ENCODE data around the gene RTL5.

Gene RTL5

GRCh38 chrX:72123471-72124185, 8.1 kb downstream of the RTL5 start:
- Histone ChIP-seq H3K4me2 (ENCODE audit: low read depth, low read length, poor library complexity, severe bottlenecking) (peak overlapping the region; percentile 50), H3K9me2 (replicated peaks; ENCODE audit: low read depth, low read length) (no peaks in the 10 kb centered on the region), H3K79me2 (ENCODE audit: insufficient read depth, low read length) (no peaks in the 10 kb centered on the region), H3K4me1 (ENCODE audit: insufficient read depth, low read length, poor library complexity, severe bottlenecking) (peaks cover 69% of the 10 kb centered on the region), H2AFZ (ENCODE audit: low read length) (no peak overlapping the region), H4K20me1 (ENCODE audit: insufficient read depth, low read length, poor library complexity, severe bottlenecking) (no peaks in the 10 kb centered on the region), H3K27me3 (ENCODE audit: insufficient read depth, low read length, poor library complexity, severe bottlenecking) (no peaks in the 10 kb centered on the region), H3F3A (ENCODE audit: low read depth) (no peaks in the 10 kb centered on the region), H3K9ac (ENCODE audit: low read depth, low read length, poor library complexity, severe bottlenecking) (peak overlapping the region; percentile 12), H3K9me3 (ENCODE audit: insufficient read depth, low read depth, low read length) (no peaks in the 10 kb centered on the region), H3K36me3 (ENCODE audit: insufficient read depth, low read length) (no peaks in the 10 kb centered on the region), H3K4me3 (ENCODE audit: low read length, poor library complexity, severe bottlenecking) (no peak overlapping the region)
- no peak for TF ChIP-seq EZH2phosphoT487 (IDR thresholded peaks at IDR 0.05; ENCODE audit: borderline replicate concordance)

- Histone ChIP-seq H3K9me2 (replicated peaks; ENCODE audit: low read depth, low read length) (no peaks in the 10 kb centered on the region), H3K4me3 (ENCODE audit: low read length, poor library complexity, severe bottlenecking) (no peak overlapping the region), H3K4me1 (ENCODE audit: insufficient read depth, low read length, poor library complexity, severe bottlenecking) (peaks cover 69% of the 10 kb centered on the region), H3K4me2 (ENCODE audit: low read depth, low read length, poor library complexity, severe bottlenecking) (peak overlapping the region; percentile 50), H3K36me3 (ENCODE audit: insufficient read depth, low read length) (no peaks in the 10 kb centered on the region), H3K79me2 (ENCODE audit: insufficient read depth, low read length) (no peaks in the 10 kb centered on the region), H3K27me3 (ENCODE audit: insufficient read depth, low read length, poor library complexity, severe bottlenecking) (no peaks in the 10 kb centered on the region), H3F3A (ENCODE audit: low read depth) (no peaks in the 10 kb centered on the region), H3K9ac (ENCODE audit: low read depth, low read length, poor library complexity, severe bottlenecking) (no peak overlapping the region), H3K9me3 (ENCODE audit: insufficient read depth, low read depth, low read length) (no peaks in the 10 kb centered on the region), H2AFZ (ENCODE audit: low read length) (no peak overlapping the region), H4K20me1 (ENCODE audit: insufficient read depth, low read length, poor library complexity, severe bottlenecking) (no peaks in the 10 kb centered on the region)
- TF ChIP-seq, protein P1, sequence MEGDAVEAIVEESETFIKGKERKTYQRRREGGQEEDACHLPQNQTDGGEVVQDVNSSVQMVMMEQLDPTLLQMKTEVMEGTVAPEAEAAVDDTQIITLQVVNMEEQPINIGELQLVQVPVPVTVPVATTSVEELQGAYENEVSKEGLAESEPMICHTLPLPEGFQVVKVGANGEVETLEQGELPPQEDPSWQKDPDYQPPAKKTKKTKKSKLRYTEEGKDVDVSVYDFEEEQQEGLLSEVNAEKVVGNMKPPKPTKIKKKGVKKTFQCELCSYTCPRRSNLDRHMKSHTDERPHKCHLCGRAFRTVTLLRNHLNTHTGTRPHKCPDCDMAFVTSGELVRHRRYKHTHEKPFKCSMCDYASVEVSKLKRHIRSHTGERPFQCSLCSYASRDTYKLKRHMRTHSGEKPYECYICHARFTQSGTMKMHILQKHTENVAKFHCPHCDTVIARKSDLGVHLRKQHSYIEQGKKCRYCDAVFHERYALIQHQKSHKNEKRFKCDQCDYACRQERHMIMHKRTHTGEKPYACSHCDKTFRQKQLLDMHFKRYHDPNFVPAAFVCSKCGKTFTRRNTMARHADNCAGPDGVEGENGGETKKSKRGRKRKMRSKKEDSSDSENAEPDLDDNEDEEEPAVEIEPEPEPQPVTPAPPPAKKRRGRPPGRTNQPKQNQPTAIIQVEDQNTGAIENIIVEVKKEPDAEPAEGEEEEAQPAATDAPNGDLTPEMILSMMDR (conservative IDR thresholded peaks at IDR 0.05; ENCODE audit: low read length) = no peak
- no peak for TF ChIP-seq EZH2phosphoT487 (IDR thresholded peaks at IDR 0.05; ENCODE audit: borderline replicate concordance)
These were observed 8.9 kb downstream of the RTL5 start for GRCh38 chrX:72122621-72123337.

- peak overlapping the region; percentile 38 for H3K4me3 ChIP-seq (ENCODE audit: low read length, poor library complexity, severe bottlenecking)
These were observed 10.3 kb downstream of the RTL5 start for GRCh38 chrX:72121383-72121782.

More at GRCh38 chrX:72121383-72121782, 10.3 kb downstream of the RTL5 start:
- Histone ChIP-seq H3K79me2 (ENCODE audit: insufficient read depth, low read length) (no peaks in the 10 kb centered on the region), H3K4me2 (ENCODE audit: low read depth, low read length, poor library complexity, severe bottlenecking) (peak overlapping the region; percentile 69), H2AFZ (ENCODE audit: low read length) (peak overlapping the region; percentile 58; the same call in 1 of the 2 replicates), H4K20me1 (ENCODE audit: insufficient read depth, low read length, poor library complexity, severe bottlenecking) (no peaks in the 10 kb centered on the region), H3K9ac (ENCODE audit: low read depth, low read length, poor library complexity, severe bottlenecking) (peak overlapping the region; percentile 60), H3K9me2 (replicated peaks; ENCODE audit: low read depth, low read length) (no peaks in the 10 kb centered on the region), H3F3A (ENCODE audit: low read depth) (no peaks in the 10 kb centered on the region), H3K36me3 (ENCODE audit: insufficient read depth, low read length) (no peaks in the 10 kb centered on the region), H3K27me3 (ENCODE audit: insufficient read depth, low read length, poor library complexity, severe bottlenecking) (no peaks in the 10 kb centered on the region), H3K4me1 (ENCODE audit: insufficient read depth, low read length, poor library complexity, severe bottlenecking) (peaks cover 58% of the 10 kb centered on the region), H3K9me3 (ENCODE audit: insufficient read depth, low read depth, low read length) (no peaks in the 10 kb centered on the region)
- TF ChIP-seq, protein P1 (conservative IDR thresholded peaks at IDR 0.05; ENCODE audit: low read length) = no peak
- TF ChIP-seq EZH2phosphoT487 (IDR thresholded peaks at IDR 0.05; ENCODE audit: borderline replicate concordance) = no peak
